SK-N-SH treated with all-trans-retinoic acid at 6 μM for 48 hours (cell line): ENCODE results near the gene KLF15.

Experiments used
- ATAC-seq: fragments of 200-7000 bp; cut with Tn5 transposase; 3 replicates; pipeline ENCODE4 v1.9.1; 2020; ENCODE audit warnings: mild to moderate bottlenecking, moderate library complexity
- ARNTL ChIP-seq: fragments of 450-650 bp; formaldehyde crosslinking; IDR thresholded peaks from 2 replicates; pipeline ENCODE4 v1.5.0; 2020; ENCODE audit warnings: low read depth, mild to moderate bottlenecking, moderate library complexity, borderline replicate concordance
- BACH2 ChIP-seq: fragments of 250-450 bp; sonication (Bioruptor Pico); IDR thresholded peaks from 2 replicates; pipeline ENCODE4 v1.9.0; 2021; ENCODE audit warnings: mild to moderate bottlenecking, borderline replicate concordance
- CSDC2 ChIP-seq: fragments of 250-450 bp; sonication (Bioruptor Pico); IDR thresholded peaks from 2 replicates; pipeline ENCODE4 v1.5.0; 2020; ENCODE audit warnings: mild to moderate bottlenecking, moderate library complexity
- GLIS3 ChIP-seq: fragments of 250-450 bp; sonication (Bioruptor Pico); IDR thresholded peaks from 2 replicates; pipeline ENCODE4 v1.5.0; 2020; ENCODE audit warnings: mild to moderate bottlenecking, moderate library complexity
- ISL1 ChIP-seq: fragments of 250-450 bp; sonication (Bioruptor Pico); IDR thresholded peaks from 2 replicates; pipeline ENCODE4 v2.1.2; 2022; ENCODE audit warnings: mild to moderate bottlenecking, moderate library complexity
- OSR1 ChIP-seq: fragments of 250-450 bp; sonication (Bioruptor Pico); IDR thresholded peaks from 2 replicates; pipeline ENCODE4 v1.8.0; 2022; ENCODE audit warnings: moderate library complexity, mild to moderate bottlenecking, inconsistent platforms
- PATZ1 ChIP-seq: fragments of 250-450 bp; sonication (Bioruptor Pico); IDR thresholded peaks from 2 replicates; pipeline ENCODE4 v1.8.0; 2020; ENCODE audit warnings: mild to moderate bottlenecking, moderate library complexity, borderline replicate concordance
- PPARA ChIP-seq: fragments of 250-450 bp; sonication (Bioruptor Pico); IDR thresholded peaks from 2 replicates; pipeline ENCODE4 v1.5.0; 2020; ENCODE audit warnings: mild to moderate bottlenecking, borderline replicate concordance
- RARB ChIP-seq: fragments of 250-450 bp; sonication (Bioruptor Pico); IDR thresholded peaks from 2 replicates; pipeline ENCODE4 v1.8.0; 2021; ENCODE audit warnings: mild to moderate bottlenecking, moderate library complexity
- SNAI2 ChIP-seq: fragments of 250-450 bp; sonication (Bioruptor Pico); IDR thresholded peaks from 2 replicates; pipeline ENCODE4 v1.5.0; 2020; ENCODE audit warnings: mild to moderate bottlenecking, moderate library complexity
- TCF4 ChIP-seq: fragments of 250-450 bp; sonication (Bioruptor Pico); IDR thresholded peaks from 2 replicates; pipeline ENCODE4 v1.8.0; 2021; ENCODE audit warnings: mild to moderate bottlenecking, moderate library complexity, borderline replicate concordance
- TOX ChIP-seq: fragments of 250-450 bp; sonication (Bioruptor Pico); IDR thresholded peaks from 2 replicates; pipeline ENCODE4 v1.8.0; 2021; ENCODE audit warnings: mild to moderate bottlenecking, moderate library complexity, borderline replicate concordance
- ZC3H10 ChIP-seq: fragments of 250-450 bp; sonication (Bioruptor Pico); IDR thresholded peaks from 2 replicates; pipeline ENCODE4 v1.5.1; 2021; ENCODE audit warnings: mild to moderate bottlenecking, moderate library complexity
- ZFP3 ChIP-seq: fragments of 250-450 bp; sonication (Bioruptor Pico); IDR thresholded peaks from 2 replicates; pipeline ENCODE4 v1.5.0; 2020; ENCODE audit warnings: mild to moderate bottlenecking, moderate library complexity
- ZFP30 ChIP-seq: fragments of 450-650 bp; formaldehyde crosslinking; IDR thresholded peaks from 2 replicates; pipeline ENCODE4 v1.5.0; 2022; ENCODE audit warnings: mild to moderate bottlenecking, moderate library complexity
- ZNF565 ChIP-seq: fragments of 450-650 bp; formaldehyde crosslinking; conservative IDR thresholded peaks from 2 replicates; pipeline ENCODE4 v1.5.0; 2020; ENCODE audit warnings: low read depth, mild to moderate bottlenecking, moderate library complexity
- ZNF70 ChIP-seq: fragments of 450-650 bp; formaldehyde crosslinking; IDR thresholded peaks from 2 replicates; pipeline ENCODE4 v1.5.0; 2020; ENCODE audit warnings: mild to moderate bottlenecking, moderate library complexity
- ZNF8 ChIP-seq: fragments of 450-650 bp; formaldehyde crosslinking; IDR thresholded peaks from 2 replicates; pipeline ENCODE4 v1.5.0; 2020; ENCODE audit warnings: mild to moderate bottlenecking, moderate library complexity
- TF ChIP-seq, protein P1 (sequence below): fragments of 250-450 bp; sonication (Bioruptor Pico); IDR thresholded peaks from 2 replicates; pipeline ENCODE4 v1.8.0; 2021; ENCODE audit warnings: low read depth, mild to moderate bottlenecking, moderate library complexity, borderline replicate concordance
- TF ChIP-seq, protein P2 (sequence below): fragments of 250-450 bp; sonication (Bioruptor Pico); IDR thresholded peaks from 2 replicates; pipeline ENCODE4 v1.5.0; 2020; ENCODE audit warnings: mild to moderate bottlenecking, moderate library complexity
- TF ChIP-seq, protein P3 (sequence below): fragments of 250-450 bp; sonication (Bioruptor Pico); IDR thresholded peaks from 2 replicates; pipeline ENCODE4 v1.5.1; 2020; ENCODE audit warnings: low read depth, mild to moderate bottlenecking, moderate library complexity

Gene KLF15

DNA sequence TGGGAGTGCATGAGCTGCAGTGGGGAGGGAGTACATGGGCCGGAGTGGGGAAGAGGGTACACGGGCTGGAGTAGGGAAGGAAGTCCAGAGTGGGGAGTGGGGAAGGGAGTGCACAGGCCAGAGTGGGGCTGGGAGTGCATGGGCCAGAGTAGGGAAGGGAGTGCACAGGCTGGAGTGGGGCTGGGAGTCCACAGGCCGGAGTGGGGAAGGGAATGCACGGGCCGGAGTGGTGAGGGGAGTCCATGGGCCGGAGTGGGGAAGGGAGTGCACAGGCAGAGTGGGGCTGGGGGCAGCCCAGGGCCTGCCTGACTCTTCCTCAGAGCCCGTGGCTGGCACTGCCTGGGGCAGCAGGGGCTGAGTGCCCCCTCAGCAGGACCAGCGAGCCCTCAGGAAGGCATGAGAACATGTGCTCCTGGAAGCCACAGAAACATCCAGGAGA lies 40.7 kb downstream of the KLF15 start:
- no peak for ATAC-seq
- TF ChIP-seq TOX (CRISPR knock-in tag) (no peak), ZFP3 (CRISPR knock-in tag) (no peak), SNAI2 (no peak), ZNF70 (CRISPR knock-in tag) (no peak), GLIS3 (CRISPR knock-in tag) (no peak), OSR1 (CRISPR knock-in tag) (no peak), ZNF8 (CRISPR knock-in tag) (no peak), RARB (no peak), ZNF565 (CRISPR knock-in tag) (no peak)
- TF ChIP-seq, protein P1, sequence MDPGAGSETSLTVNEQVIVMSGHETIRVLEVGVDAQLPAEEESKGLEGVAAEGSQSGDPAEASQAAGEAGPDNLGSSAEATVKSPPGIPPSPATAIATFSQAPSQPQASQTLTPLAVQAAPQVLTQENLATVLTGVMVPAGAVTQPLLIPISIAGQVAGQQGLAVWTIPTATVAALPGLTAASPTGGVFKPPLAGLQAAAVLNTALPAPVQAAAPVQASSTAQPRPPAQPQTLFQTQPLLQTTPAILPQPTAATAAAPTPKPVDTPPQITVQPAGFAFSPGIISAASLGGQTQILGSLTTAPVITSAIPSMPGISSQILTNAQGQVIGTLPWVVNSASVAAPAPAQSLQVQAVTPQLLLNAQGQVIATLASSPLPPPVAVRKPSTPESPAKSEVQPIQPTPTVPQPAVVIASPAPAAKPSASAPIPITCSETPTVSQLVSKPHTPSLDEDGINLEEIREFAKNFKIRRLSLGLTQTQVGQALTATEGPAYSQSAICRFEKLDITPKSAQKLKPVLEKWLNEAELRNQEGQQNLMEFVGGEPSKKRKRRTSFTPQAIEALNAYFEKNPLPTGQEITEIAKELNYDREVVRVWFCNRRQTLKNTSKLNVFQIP (CRISPR knock-in tag): no peak
- TF ChIP-seq, protein P2, sequence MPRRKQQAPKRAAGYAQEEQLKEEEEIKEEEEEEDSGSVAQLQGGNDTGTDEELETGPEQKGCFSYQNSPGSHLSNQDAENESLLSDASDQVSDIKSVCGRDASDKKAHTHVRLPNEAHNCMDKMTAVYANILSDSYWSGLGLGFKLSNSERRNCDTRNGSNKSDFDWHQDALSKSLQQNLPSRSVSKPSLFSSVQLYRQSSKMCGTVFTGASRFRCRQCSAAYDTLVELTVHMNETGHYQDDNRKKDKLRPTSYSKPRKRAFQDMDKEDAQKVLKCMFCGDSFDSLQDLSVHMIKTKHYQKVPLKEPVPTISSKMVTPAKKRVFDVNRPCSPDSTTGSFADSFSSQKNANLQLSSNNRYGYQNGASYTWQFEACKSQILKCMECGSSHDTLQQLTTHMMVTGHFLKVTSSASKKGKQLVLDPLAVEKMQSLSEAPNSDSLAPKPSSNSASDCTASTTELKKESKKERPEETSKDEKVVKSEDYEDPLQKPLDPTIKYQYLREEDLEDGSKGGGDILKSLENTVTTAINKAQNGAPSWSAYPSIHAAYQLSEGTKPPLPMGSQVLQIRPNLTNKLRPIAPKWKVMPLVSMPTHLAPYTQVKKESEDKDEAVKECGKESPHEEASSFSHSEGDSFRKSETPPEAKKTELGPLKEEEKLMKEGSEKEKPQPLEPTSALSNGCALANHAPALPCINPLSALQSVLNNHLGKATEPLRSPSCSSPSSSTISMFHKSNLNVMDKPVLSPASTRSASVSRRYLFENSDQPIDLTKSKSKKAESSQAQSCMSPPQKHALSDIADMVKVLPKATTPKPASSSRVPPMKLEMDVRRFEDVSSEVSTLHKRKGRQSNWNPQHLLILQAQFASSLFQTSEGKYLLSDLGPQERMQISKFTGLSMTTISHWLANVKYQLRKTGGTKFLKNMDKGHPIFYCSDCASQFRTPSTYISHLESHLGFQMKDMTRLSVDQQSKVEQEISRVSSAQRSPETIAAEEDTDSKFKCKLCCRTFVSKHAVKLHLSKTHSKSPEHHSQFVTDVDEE (CRISPR knock-in tag): no peak

DNA sequence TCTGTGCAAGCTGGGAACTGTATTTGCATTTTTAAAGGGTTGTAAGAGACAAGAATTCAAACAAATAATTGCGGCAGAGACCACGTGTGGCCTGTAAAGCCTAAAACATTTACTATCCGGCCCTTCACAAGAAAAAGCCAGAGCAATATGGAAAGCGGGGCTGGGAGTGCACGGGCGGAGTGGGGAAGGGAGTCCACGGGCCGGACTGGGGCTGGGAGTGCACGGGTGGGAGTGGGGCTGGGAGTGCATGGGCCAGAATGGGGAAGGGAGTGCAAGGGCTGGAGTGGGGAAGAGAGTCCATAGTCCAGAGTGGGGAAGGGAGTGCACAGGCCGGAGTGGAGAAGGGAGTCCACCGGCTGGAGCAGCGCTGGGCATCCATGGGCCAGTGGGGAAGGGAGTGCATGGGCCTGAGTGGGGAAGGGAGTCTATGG lies 41.2 kb downstream of the KLF15 start:
- TF ChIP-seq PPARA (no peak), ARNTL (CRISPR knock-in tag) (no peak), TCF4 (no peak), GLIS3 (CRISPR knock-in tag) (no peak), ISL1 (no peak), RARB (no peak), ZC3H10 (no peak), PATZ1 (no peak)
- TF ChIP-seq, protein P3, sequence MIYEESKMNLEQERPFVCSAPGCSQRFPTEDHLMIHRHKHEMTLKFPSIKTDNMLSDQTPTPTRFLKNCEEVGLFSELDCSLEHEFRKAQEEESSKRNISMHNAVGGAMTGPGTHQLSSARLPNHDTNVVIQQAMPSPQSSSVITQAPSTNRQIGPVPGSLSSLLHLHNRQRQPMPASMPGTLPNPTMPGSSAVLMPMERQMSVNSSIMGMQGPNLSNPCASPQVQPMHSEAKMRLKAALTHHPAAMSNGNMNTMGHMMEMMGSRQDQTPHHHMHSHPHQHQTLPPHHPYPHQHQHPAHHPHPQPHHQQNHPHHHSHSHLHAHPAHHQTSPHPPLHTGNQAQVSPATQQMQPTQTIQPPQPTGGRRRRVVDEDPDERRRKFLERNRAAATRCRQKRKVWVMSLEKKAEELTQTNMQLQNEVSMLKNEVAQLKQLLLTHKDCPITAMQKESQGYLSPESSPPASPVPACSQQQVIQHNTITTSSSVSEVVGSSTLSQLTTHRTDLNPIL (CRISPR knock-in tag): no peak
- ATAC-seq: no peak

DNA sequence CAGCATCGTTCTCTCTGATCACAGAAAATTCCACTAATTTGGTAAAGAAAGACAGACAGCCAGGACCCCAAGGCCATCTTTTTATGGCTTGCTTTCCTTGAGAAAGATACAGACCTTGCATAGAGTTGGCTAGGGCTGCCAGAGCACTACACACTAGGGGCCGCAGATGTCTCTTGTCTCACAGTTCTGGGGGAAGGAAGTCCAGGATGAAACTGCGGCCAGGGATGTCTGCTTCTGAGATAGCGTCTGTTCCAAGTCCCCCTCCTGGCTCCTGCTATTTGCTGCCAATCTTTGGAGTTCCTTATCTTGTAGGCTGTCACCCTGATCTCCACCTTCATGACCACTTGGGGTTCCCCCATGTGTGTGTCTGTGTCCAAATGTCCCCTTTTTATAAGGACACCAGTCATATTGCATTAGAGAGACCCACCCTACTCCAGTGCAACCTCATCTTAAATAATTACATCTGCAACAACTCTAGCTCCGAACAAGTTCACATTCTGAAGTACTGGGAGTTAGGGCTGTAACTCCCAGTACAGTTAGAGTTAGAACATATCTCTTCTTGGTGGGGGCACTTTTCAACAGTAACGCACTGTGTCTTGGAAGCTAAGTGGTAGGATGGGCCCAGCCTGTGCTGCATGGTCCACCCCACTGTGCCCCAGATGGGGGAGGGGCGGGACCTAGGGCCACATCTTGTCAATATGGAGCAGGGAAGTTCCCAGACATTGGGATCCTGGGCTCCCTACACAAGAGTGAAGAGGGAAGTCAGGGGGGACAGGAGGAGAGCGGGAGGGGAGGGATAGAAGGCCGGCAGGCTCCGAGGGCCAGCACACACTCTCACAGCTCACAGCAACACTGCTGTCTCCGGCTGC lies 42.2 kb downstream of the KLF15 start:
- no peak for TF ChIP-seq SNAI2
- no peak for TF ChIP-seq PPARA
- no peak for TF ChIP-seq PATZ1
- TF ChIP-seq CSDC2 (CRISPR knock-in tag): no peak
- no peak for TF ChIP-seq ZNF70 (CRISPR knock-in tag)
- TF ChIP-seq ZFP3 (CRISPR knock-in tag): no peak
- TF ChIP-seq, protein P3 (CRISPR knock-in tag): no peak
- no peak for TF ChIP-seq GLIS3 (CRISPR knock-in tag)
- no peak for TF ChIP-seq ZNF565 (CRISPR knock-in tag)
- no peak for TF ChIP-seq ZNF8 (CRISPR knock-in tag)
- no peak for TF ChIP-seq ISL1
- TF ChIP-seq TOX (CRISPR knock-in tag): no peak
- TF ChIP-seq OSR1 (CRISPR knock-in tag): no peak
- no peak for TF ChIP-seq RARB
- TF ChIP-seq ZFP30 (CRISPR knock-in tag): no peak
- no peak for TF ChIP-seq BACH2 (CRISPR knock-in tag)
- TF ChIP-seq, protein P1 (CRISPR knock-in tag): no peak
- ATAC-seq: no peak
